B cell (primary cell): Measurements from ENCODE around the gene PCBP3. TPM values are rescaled to one million over a fixed set of nuclear protein-coding genes. Genes with fewer than 3 reads are reported as not detected.

Source experiments
- ATAC-seq: fragments of 200-7000 bp; cut with Tn5 transposase; one replicate; pipeline ENCODE4 v1.10.0; 2021; ENCODE audit warnings: low read depth, mild to moderate bottlenecking, moderate number of reproducible peaks, moderate library complexity
- CTCF ChIA-PET: fragments of 350-600 bp; sonication (Branson Sonifier 250); formaldehyde crosslinking; loops from one replicate; lab custom pipeline; 2021; ENCODE audit warnings: antibody characterized with exemption, inconsistent platforms; lab: Charles Lee
- POLR2A ChIA-PET: fragments of 350-600 bp; sonication (Branson Sonifier 250); formaldehyde crosslinking; loops from one replicate; lab custom pipeline; 2021; ENCODE audit warnings: antibody characterized with exemption; lab: Charles Lee
- DNase-seq: peaks from one replicate; pipeline ENCODE4 v3.0.0; 2013
- H2AFZ ChIP-seq: 2 replicates; pipeline ENCODE4 v1.6.1; 2012; ENCODE audit warnings: mild to moderate bottlenecking, low read depth, low read length; ENCODE audit not compliant: insufficient read depth, poor library complexity, severe bottlenecking
- H3K27ac ChIP-seq, 2 donors: 1 replicate in 1 of 2; 2 replicates in 1 of 2; pipeline ENCODE4 v1.5.1; 2012 to 2013; ENCODE audit warnings: low read length in 2 of 2, mild to moderate bottlenecking in 2 of 2, moderate library complexity in 1 of 2
- H3K27me3 ChIP-seq, 4 experiments: fragments of 200-600 bp in 1 of 4; sonication (generic) in 1 of 4; replicated peaks in 1 of 4; 1 replicate in 2 of 4; 2 replicates in 2 of 4; pipeline versions ENCODE4 v1.6.1 to v1.7.0; 2013 to 2016; ENCODE audit warnings: low read length in 3 of 4, mild to moderate bottlenecking in 2 of 4, mixed read lengths in 1 of 4, moderate library complexity in 1 of 4; ENCODE audit not compliant: insufficient read depth in 4 of 4, control insufficient read depth in 3 of 4; ENCODE audit errors: control extremely low read depth in 1 of 4
- H3K36me3 ChIP-seq, 2 experiments: replicated peaks in 1 of 2; 1 replicate in 1 of 2; 2 replicates in 1 of 2; pipeline versions ENCODE4 v1.6.1 to v1.7.1; 2013; ENCODE audit warnings: low read length in 1 of 2; ENCODE audit not compliant: insufficient read depth in 2 of 2, control insufficient read depth in 1 of 2; ENCODE audit errors: control extremely low read depth in 1 of 2, extremely low read depth in 1 of 2
- H3K4me1 ChIP-seq, 2 donors: fragments of 200-600 bp in 1 of 2; sonication (generic) in 1 of 2; 1 replicate in 1 of 2; 2 replicates in 1 of 2; pipeline versions ENCODE4 v1.5.1 to v1.6.1; 2013 to 2017; ENCODE audit warnings: low read length in 2 of 2; ENCODE audit not compliant: control insufficient read depth in 2 of 2, insufficient read depth in 2 of 2
- H3K4me2 ChIP-seq: replicated peaks from 2 replicates; pipeline ENCODE3; 2012; ENCODE audit warnings: mild to moderate bottlenecking, low read depth, low read length; ENCODE audit not compliant: poor library complexity, severe bottlenecking
- H3K4me3 ChIP-seq, 5 experiments: fragments of 200-600 bp in 1 of 5; sonication (generic) in 1 of 5; 1 replicate in 3 of 5; 2 replicates in 2 of 5; pipeline versions ENCODE4 v1.5.1 to v1.7.0; 2011 to 2016; ENCODE audit warnings: low read length in 4 of 5, mild to moderate bottlenecking in 4 of 5, low read depth in 2 of 5, control low read depth in 1 of 5, moderate library complexity in 1 of 5; ENCODE audit not compliant: insufficient read depth in 1 of 5; ENCODE audit errors: control extremely low read depth in 1 of 5, extremely low read depth in 1 of 5
- H3K79me2 ChIP-seq: fragments of 200-600 bp; sonication (generic); one replicate; pipeline ENCODE4 v1.6.0; 2016; ENCODE audit warnings: low read length; ENCODE audit not compliant: control insufficient read depth, insufficient read depth
- H3K9ac ChIP-seq: fragments of 200-600 bp; sonication (generic); 2 replicates; pipeline ENCODE4 v1.6.1; 2017; ENCODE audit warnings: mild to moderate bottlenecking, low read length, moderate library complexity
- H3K9me3 ChIP-seq, 3 donors: one replicate each; pipeline versions ENCODE4 v1.6.1 to v1.7.1; 2013; ENCODE audit warnings: low read length in 2 of 3; ENCODE audit not compliant: control insufficient read depth in 2 of 3, insufficient read depth in 1 of 3; ENCODE audit errors: control extremely low read depth in 1 of 3
- H4K20me1 ChIP-seq: 2 replicates; pipeline ENCODE4 v1.6.0; 2012; ENCODE audit warnings: mild to moderate bottlenecking, low read length; ENCODE audit not compliant: insufficient read depth, control insufficient read depth, poor library complexity, severe bottlenecking
- H3K27ac Mint-ChIP-seq: one replicate; pipeline ENCODE4 v1.8.0; 2021; ENCODE audit warnings: mixed read lengths
- H3K27me3 Mint-ChIP-seq: one replicate; pipeline ENCODE4 v1.8.0; 2021; ENCODE audit warnings: mixed read lengths
- H3K4me1 Mint-ChIP-seq: one replicate; pipeline ENCODE4 v1.8.0; 2021; ENCODE audit warnings: mixed read lengths
- H3K4me3 Mint-ChIP-seq: one replicate; pipeline ENCODE4 v1.8.0; 2021; ENCODE audit warnings: mixed read lengths
- H3K9me3 Mint-ChIP-seq: one replicate; pipeline ENCODE4 v1.8.0; 2022; ENCODE audit warnings: mixed read lengths; ENCODE audit not compliant: insufficient read depth
- EZH2 ChIP-seq: IDR thresholded peaks from 2 replicates; pipeline ENCODE4 v1.6.1; 2012; ENCODE audit warnings: borderline replicate concordance, low read depth, mild to moderate bottlenecking, moderate library complexity, low read length; ENCODE audit not compliant: insufficient read depth, poor library complexity, severe bottlenecking
- WGBS: methylation state at CpG from one replicate; pipeline ENCODE4 v1.1.5; 2013; ENCODE audit warnings: missing lambda C conversion rate; ENCODE audit not compliant: insufficient coverage; 5-methylcytosine and 5-hydroxymethylcytosine counted together
- intact Hi-C: fragments of 100-400 bp; cut with micrococcal nuclease; formaldehyde crosslinking; loops from one replicate; pipeline ENCODE4 v1.10.0; 2022
- polyA plus RNA-seq: library from polyadenylated mRNA; depleted of rRNA; stranded (reverse); fragments of >200 nt; gene quantifications from 2 replicates; pipeline ENCODE4 v1.2.3, GENCODE V29; 2012
- total RNA-seq, 2 donors: library from RNA; stranded (reverse); fragments of 120-200 nt in 1 of 2; gene quantifications; 1 replicate in 1 of 2; 2 replicates in 1 of 2; pipeline versions ENCODE4 v1.2.3 to v1.2.4, GENCODE V29; 2013 to 2022
- TF ChIP-seq, protein P1 (sequence below): fragments of 200-600 bp; IDR thresholded peaks from one replicate; pipeline ENCODE4 v1.8.0; 2022; ENCODE audit warnings: antibody characterized with exemption, mild to moderate bottlenecking

The PCBP3 gene
- total and polyA plus RNA-seq, 2 donors (not counting 1 experiment from before 2014, with no cell fraction given): 0.45 to 2.7 TPM

DNA sequence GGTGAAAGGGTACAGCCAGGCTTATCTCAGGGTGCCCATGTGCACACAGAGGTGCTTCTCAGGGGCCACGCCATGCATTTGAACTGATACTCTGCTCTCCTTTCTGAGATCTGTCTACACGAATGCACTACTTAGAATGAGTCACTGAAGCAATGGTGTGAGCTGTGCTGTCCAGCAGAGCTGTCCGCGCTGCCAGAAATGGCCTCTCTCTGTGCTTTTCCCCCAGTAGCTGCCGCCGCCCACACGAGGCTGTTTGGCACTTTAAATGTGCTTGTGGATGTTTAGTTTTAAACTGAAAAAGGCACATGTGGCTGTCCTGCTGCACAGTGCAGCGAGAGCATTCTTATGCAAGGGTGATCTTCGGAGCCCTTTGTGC, 250.9 kb downstream of the PCBP3 start:
- Histone ChIP-seq H4K20me1 (no peaks in the 10 kb centered on the region), H3K4me3 (no peak overlapping the region), H2AFZ (no peak overlapping the region), H3K9ac (no peak overlapping the region), H3K79me2 (no peaks in the 10 kb centered on the region), H3K9me3 (peaks cover 0 to 6% (median 0%) of the 10 kb centered on the region in 3 donors), H3K27ac (no peak overlapping the region), H3K36me3 (no peaks in the 10 kb centered on the region), H3K4me2 (no peak overlapping the region), H3K27me3 (no peaks in the 10 kb centered on the region), H3K4me1 (peaks cover 16 to 20% of the 10 kb centered on the region in 2 donors)
- H3K9me3 Mint-ChIP-seq: no peaks in the 10 kb centered on the region
- 95% methylated on average over 8 of the region's 9 CpGs for WGBS
- intact Hi-C loops: no loop called here
- POLR2A ChIA-PET: no interaction called here
- H3K27ac Mint-ChIP-seq: no peak overlapping the region
- TF ChIP-seq EZH2: no peak
- TF ChIP-seq, protein P1, sequence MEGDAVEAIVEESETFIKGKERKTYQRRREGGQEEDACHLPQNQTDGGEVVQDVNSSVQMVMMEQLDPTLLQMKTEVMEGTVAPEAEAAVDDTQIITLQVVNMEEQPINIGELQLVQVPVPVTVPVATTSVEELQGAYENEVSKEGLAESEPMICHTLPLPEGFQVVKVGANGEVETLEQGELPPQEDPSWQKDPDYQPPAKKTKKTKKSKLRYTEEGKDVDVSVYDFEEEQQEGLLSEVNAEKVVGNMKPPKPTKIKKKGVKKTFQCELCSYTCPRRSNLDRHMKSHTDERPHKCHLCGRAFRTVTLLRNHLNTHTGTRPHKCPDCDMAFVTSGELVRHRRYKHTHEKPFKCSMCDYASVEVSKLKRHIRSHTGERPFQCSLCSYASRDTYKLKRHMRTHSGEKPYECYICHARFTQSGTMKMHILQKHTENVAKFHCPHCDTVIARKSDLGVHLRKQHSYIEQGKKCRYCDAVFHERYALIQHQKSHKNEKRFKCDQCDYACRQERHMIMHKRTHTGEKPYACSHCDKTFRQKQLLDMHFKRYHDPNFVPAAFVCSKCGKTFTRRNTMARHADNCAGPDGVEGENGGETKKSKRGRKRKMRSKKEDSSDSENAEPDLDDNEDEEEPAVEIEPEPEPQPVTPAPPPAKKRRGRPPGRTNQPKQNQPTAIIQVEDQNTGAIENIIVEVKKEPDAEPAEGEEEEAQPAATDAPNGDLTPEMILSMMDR: no peak
- no peaks in the 10 kb centered on the region for H3K27me3 Mint-ChIP-seq
- H3K4me3 Mint-ChIP-seq: no peak overlapping the region
- no peak for ATAC-seq
- no peak for DNase-seq
- peaks cover 24% of the 10 kb centered on the region for H3K4me1 Mint-ChIP-seq
- CTCF ChIA-PET: no interaction called here

DNA sequence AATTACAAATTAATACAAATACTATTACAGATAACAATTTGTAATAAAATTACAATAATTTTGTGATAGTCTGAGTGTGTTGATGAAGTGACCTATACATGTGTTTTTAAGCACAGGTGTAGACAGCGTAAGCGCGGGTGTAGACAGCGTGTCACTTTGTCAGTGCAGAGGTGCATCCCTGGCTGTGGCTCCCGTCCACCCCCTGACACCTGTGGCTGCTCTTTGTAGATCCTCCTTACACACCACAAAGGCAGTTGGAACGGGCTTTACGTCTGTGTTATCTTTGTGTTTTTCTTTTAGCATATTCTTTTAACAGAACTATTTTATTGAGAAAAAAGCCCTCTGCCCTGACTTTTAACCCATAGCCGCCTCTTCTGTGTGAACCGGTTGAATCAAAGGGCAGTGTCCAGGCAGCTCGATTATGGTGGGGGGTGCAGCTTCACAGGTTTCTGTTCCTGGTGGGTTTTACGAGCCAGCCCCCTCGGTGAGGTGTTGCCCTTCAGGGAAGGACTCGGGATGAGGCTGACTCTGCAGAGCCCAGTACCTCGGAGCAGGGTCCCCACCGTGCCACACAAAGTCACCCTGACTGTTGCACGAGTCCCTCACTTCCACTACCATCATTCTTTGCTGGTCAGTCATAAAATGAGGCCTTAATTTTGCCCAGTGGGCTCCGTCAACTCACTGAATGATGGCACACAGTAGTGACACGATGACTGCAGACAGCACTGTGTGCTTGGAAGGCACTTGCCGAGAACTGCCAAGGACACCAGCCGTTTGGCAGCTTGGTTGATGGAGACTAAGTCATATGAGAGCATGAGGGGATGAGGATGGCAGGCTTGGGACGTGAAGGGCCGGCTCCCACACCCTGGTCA, 251.6 kb downstream of the PCBP3 start:
- WGBS: 90% methylated on average over 15 of the region's 22 CpGs
- H3K4me1 Mint-ChIP-seq: peaks cover 24% of the 10 kb centered on the region

More for the DNA sequence above, 251.6 kb downstream of the PCBP3 start:
- H3K9me3 Mint-ChIP-seq: no peaks in the 10 kb centered on the region
- no peak for DNase-seq
- no peaks in the 10 kb centered on the region for H3K27me3 Mint-ChIP-seq
- Histone ChIP-seq H4K20me1 (no peaks in the 10 kb centered on the region), H3K27ac (no peak overlapping the region), H3K36me3 (no peaks in the 10 kb centered on the region), H3K9ac (no peak overlapping the region), H3K27me3 (no peaks in the 10 kb centered on the region), H3K79me2 (no peaks in the 10 kb centered on the region), H2AFZ (no peak overlapping the region), H3K4me3 (no peak overlapping the region), H3K4me1 (peaks cover 16 to 20% of the 10 kb centered on the region in 2 donors), H3K4me2 (no peak overlapping the region), H3K9me3 (peaks cover 0 to 6% (median 0%) of the 10 kb centered on the region in 3 donors)
- ChIA-PET CTCF (no interaction called here), POLR2A (no interaction called here)
- ATAC-seq: no peak
- H3K4me3 Mint-ChIP-seq: no peak overlapping the region
- H3K27ac Mint-ChIP-seq: no peak overlapping the region
- intact Hi-C loops: no loop called here
- TF ChIP-seq EZH2: no peak
- TF ChIP-seq, protein P1: no peak
